OCI-LY1 (cell line): ENCODE results near the gene AREL1.
A peak's percentile ranks its signal among the peaks of the same experiment; 100 is the strongest.

ENCODE experiments used
- H2AFZ ChIP-seq: fragments of 200-600 bp; sonication (generic), shearing (Covaris generic); 2 replicates; pipeline ENCODE4 v1.6.0; 2014; ENCODE audit warnings: antibody characterized with exemption, mild to moderate bottlenecking, low read length
- H3F3A ChIP-seq: fragments of 200-600 bp; sonication (generic), shearing (Covaris generic); 2 replicates; pipeline ENCODE4 v1.6.0; 2014; ENCODE audit warnings: mild to moderate bottlenecking, antibody characterized with exemption, low read length, moderate library complexity; ENCODE audit not compliant: insufficient read depth
- H3K27ac ChIP-seq: fragments of 200-600 bp; sonication (generic); 2 replicates; pipeline ENCODE4 v1.5.1; 2014; ENCODE audit warnings: low read length, mixed run types, mild to moderate bottlenecking, low read depth; ENCODE audit not compliant: poor library complexity, severe bottlenecking
- H3K27me3 ChIP-seq: fragments of 200-600 bp; sonication (generic); 2 replicates; pipeline ENCODE4 v1.6.0; 2014; ENCODE audit warnings: antibody characterized with exemption, mild to moderate bottlenecking, low read length, moderate library complexity; ENCODE audit not compliant: insufficient read depth
- H3K36me3 ChIP-seq: fragments of 200-600 bp; sonication (generic); 2 replicates; pipeline ENCODE4 v1.6.1; 2014; ENCODE audit warnings: mild to moderate bottlenecking, antibody characterized with exemption, low read length, moderate library complexity, mixed read lengths; ENCODE audit not compliant: insufficient read depth
- H3K4me1 ChIP-seq: fragments of 200-600 bp; sonication (generic); 2 replicates; pipeline ENCODE4 v1.5.1; 2014; ENCODE audit warnings: mild to moderate bottlenecking, low read length, moderate library complexity; ENCODE audit not compliant: insufficient read depth, severe bottlenecking
- H3K4me2 ChIP-seq: fragments of 200-600 bp; sonication (generic), shearing (Covaris generic); 2 replicates; pipeline ENCODE4 v1.6.1; 2014; ENCODE audit warnings: low read length
- H3K4me3 ChIP-seq: fragments of 200-600 bp; sonication (generic); 2 replicates; pipeline ENCODE4 v1.5.1; 2014; ENCODE audit warnings: low read length, low read depth, mild to moderate bottlenecking, mixed read lengths; ENCODE audit not compliant: poor library complexity, severe bottlenecking
- H3K79me2 ChIP-seq: fragments of 200-600 bp; shearing (Covaris generic); 2 replicates; pipeline ENCODE4 v1.6.1; 2016; ENCODE audit warnings: mixed run types, low read length, mixed read lengths; ENCODE audit not compliant: insufficient read depth
- H3K9ac ChIP-seq: fragments of 200-600 bp; sonication (generic), shearing (Covaris generic); 2 replicates; pipeline ENCODE4 v1.6.1; 2014; ENCODE audit warnings: mild to moderate bottlenecking, low read length, mixed read lengths
- H3K9me2 ChIP-seq: fragments of 200-600 bp; sonication (generic), shearing (Covaris generic); 2 replicates; pipeline ENCODE4 v1.6.1; 2014; ENCODE audit warnings: low read depth, mild to moderate bottlenecking, low read length, mixed read lengths
- H3K9me3 ChIP-seq: fragments of 200-600 bp; shearing (Covaris generic); 2 replicates; pipeline ENCODE4 v1.6.1; 2014; ENCODE audit warnings: low read length, mixed read lengths
- H4K20me1 ChIP-seq: fragments of 200-600 bp; sonication (generic), shearing (Covaris generic); 2 replicates; pipeline ENCODE4 v1.6.0; 2016; ENCODE audit warnings: mild to moderate bottlenecking, low read length; ENCODE audit not compliant: insufficient read depth
- CTCF ChIP-seq: fragments of 200-600 bp; sonication (generic), shearing (Covaris generic); IDR thresholded peaks from 2 replicates; pipeline ENCODE4 v1.5.1; 2017; ENCODE audit warnings: mild to moderate bottlenecking, antibody characterized with exemption, low read length, moderate library complexity, mixed read lengths
- EZH2 ChIP-seq: fragments of 200-600 bp; sonication (generic), shearing (Covaris generic); IDR thresholded peaks from 2 replicates; pipeline ENCODE4 v1.8.0; 2017; ENCODE audit warnings: borderline replicate concordance, mixed run types, mild to moderate bottlenecking, antibody characterized with exemption, low read length, moderate library complexity, mixed read lengths

AREL1 gene

DNA sequence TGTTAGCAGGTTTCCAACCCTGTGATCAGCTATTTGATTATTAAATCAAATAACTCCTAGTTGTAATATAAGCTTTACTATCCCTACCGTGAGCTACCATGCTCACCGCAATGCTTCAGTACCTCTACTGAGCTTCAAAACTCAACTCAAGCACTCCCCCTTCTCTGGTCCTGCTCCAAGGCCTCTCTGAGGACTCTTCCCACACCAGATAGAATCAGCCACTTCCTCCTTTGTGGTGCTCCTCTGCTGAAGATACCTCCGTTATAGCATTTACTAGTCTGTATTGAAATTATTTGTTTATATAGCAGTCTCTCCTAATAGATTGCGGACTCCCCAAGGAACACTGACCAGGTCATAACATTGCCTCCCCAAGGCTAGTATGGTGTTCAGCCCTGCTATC is 17.5 kb downstream of the AREL1 start:
- Histone ChIP-seq H3K36me3 (peaks cover 36% of the 10 kb centered on the region), H3K27ac (peak overlapping the region; percentile 54), H3K4me3 (no peak overlapping the region), H3K4me1 (peaks cover 12% of the 10 kb centered on the region), H3K9ac (no peak overlapping the region; the same call in 1 of the 2 replicates), H3F3A (no peaks in the 10 kb centered on the region), H2AFZ (no peak overlapping the region), H3K79me2 (no peaks in the 10 kb centered on the region), H4K20me1 (no peaks in the 10 kb centered on the region), H3K9me3 (no peaks in the 10 kb centered on the region), H3K4me2 (no peak overlapping the region), H3K27me3 (no peaks in the 10 kb centered on the region), H3K9me2 (no peaks in the 10 kb centered on the region)
- TF ChIP-seq CTCF: no peak
- no peak for TF ChIP-seq EZH2

DNA sequence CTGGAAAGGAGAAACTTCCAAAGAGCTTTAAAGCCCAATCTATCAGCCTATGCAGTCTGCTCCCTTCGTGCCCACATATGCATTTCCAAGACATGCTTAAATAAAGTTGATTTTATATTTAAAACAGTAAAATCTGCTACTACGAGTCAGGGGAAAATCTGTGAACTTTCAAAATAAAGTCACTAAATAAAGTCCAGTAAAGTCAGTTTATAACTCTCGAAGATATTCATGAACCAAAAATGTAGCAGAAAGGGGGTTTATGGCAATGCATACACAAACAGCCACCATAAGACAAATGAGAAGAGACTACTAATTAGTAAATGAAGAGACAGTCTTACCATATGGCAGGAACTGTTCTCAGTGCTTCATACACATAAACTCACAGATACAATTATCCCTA is 19.7 kb downstream of the AREL1 start:
- Histone ChIP-seq H4K20me1 (no peaks in the 10 kb centered on the region), H3K79me2 (no peaks in the 10 kb centered on the region), H3K4me1 (peaks cover 12% of the 10 kb centered on the region)

GRCh38 chr14:74691456-74691855 is 21.4 kb downstream of the AREL1 start:
- Histone ChIP-seq H3K27ac (no peak overlapping the region), H3K36me3 (peaks cover 23% of the 10 kb centered on the region), H3K79me2 (no peaks in the 10 kb centered on the region), H3K9me3 (no peaks in the 10 kb centered on the region), H3F3A (no peaks in the 10 kb centered on the region), H3K4me1 (peaks cover 15% of the 10 kb centered on the region), H3K9me2 (no peaks in the 10 kb centered on the region), H4K20me1 (no peaks in the 10 kb centered on the region), H3K9ac (no peak overlapping the region), H3K4me3 (no peak overlapping the region), H3K4me2 (no peak overlapping the region), H3K27me3 (no peaks in the 10 kb centered on the region), H2AFZ (no peak overlapping the region)
- TF ChIP-seq EZH2: no peak
- no peak for TF ChIP-seq CTCF

More for the DNA sequence above, 19.7 kb downstream of the AREL1 start:
- Histone ChIP-seq H3K27me3 (no peaks in the 10 kb centered on the region), H3K36me3 (peaks cover 34% of the 10 kb centered on the region), H3F3A (no peaks in the 10 kb centered on the region), H3K27ac (no peak overlapping the region), H3K4me3 (no peak overlapping the region), H3K9me2 (no peaks in the 10 kb centered on the region), H3K9me3 (no peaks in the 10 kb centered on the region), H3K4me2 (no peak overlapping the region), H2AFZ (no peak overlapping the region), H3K9ac (no peak overlapping the region)
- no peak for TF ChIP-seq CTCF
- no peak for TF ChIP-seq EZH2
